Osteoblast (primary cell): ENCODE measurements around the gene LHFPL2. TPM values are rescaled to one million over a fixed set of nuclear protein-coding genes. Genes with fewer than 3 reads are reported as not detected.

Experiments used
- DNase-seq: peaks from one replicate; pipeline ENCODE4 v3.0.0; 2011; ENCODE audit warnings: low spot score, mixed read lengths; ENCODE audit not compliant: insufficient read length; ENCODE audit errors: missing footprints
- H2AFZ ChIP-seq: 2 replicates; pipeline ENCODE4 v1.6.0; 2011; ENCODE audit warnings: mild to moderate bottlenecking, low read length
- H3K27ac ChIP-seq: 2 replicates; pipeline ENCODE4 v1.5.1; 2011; ENCODE audit warnings: mild to moderate bottlenecking, low read depth, low read length, moderate library complexity
- H3K27me3 ChIP-seq: 2 replicates; pipeline ENCODE4 v1.6.0; 2012; ENCODE audit warnings: mild to moderate bottlenecking, control low read depth, inconsistent platforms, low read length, moderate library complexity; ENCODE audit not compliant: insufficient read depth
- H3K36me3 ChIP-seq: 2 replicates; pipeline ENCODE4 v1.5.1; 2011; ENCODE audit warnings: mild to moderate bottlenecking, low read length, control low read depth, moderate library complexity; ENCODE audit not compliant: insufficient read depth
- H3K4me1 ChIP-seq: 2 replicates; pipeline ENCODE4 v1.5.1; 2011; ENCODE audit warnings: mild to moderate bottlenecking, low read length, control low read depth, moderate library complexity; ENCODE audit not compliant: insufficient read depth
- H3K4me2 ChIP-seq: 2 replicates; pipeline ENCODE4 v1.6.0; 2011; ENCODE audit warnings: mild to moderate bottlenecking, low read length; ENCODE audit not compliant: insufficient read depth
- H3K4me3 ChIP-seq: fragments of 200-600 bp; sonication (generic); 3 replicates; pipeline ENCODE4 v1.5.1; 2012; ENCODE audit warnings: mild to moderate bottlenecking, low read length, inconsistent platforms; ENCODE audit not compliant: insufficient read depth
- H3K79me2 ChIP-seq: 2 replicates; pipeline ENCODE4 v1.6.0; 2012; ENCODE audit warnings: mild to moderate bottlenecking, low read length, control low read depth, inconsistent platforms; ENCODE audit not compliant: insufficient read depth
- H3K9me3 ChIP-seq: 2 replicates; pipeline ENCODE4 v1.5.1; 2011; ENCODE audit warnings: low read depth, low read length, control low read depth
- H4K20me1 ChIP-seq: 2 replicates; pipeline ENCODE4 v1.6.0; 2012; ENCODE audit warnings: mild to moderate bottlenecking, low read length, control low read depth; ENCODE audit not compliant: insufficient read depth
- total RNA-seq: library from RNA; depleted of rRNA; stranded (reverse); fragments of >200 nt; gene quantifications from 2 replicates; pipeline ENCODE4 v1.2.3, GENCODE V29; 2012
- TF ChIP-seq, protein P1 (sequence below): IDR thresholded peaks from 2 replicates; pipeline ENCODE4 v1.5.1; 2011; ENCODE audit warnings: mild to moderate bottlenecking, low read depth, low read length, moderate library complexity; ENCODE audit errors: extremely low read depth

Gene LHFPL2
- total RNA-seq, 1 donor, result 64.4 TPM

DNA sequence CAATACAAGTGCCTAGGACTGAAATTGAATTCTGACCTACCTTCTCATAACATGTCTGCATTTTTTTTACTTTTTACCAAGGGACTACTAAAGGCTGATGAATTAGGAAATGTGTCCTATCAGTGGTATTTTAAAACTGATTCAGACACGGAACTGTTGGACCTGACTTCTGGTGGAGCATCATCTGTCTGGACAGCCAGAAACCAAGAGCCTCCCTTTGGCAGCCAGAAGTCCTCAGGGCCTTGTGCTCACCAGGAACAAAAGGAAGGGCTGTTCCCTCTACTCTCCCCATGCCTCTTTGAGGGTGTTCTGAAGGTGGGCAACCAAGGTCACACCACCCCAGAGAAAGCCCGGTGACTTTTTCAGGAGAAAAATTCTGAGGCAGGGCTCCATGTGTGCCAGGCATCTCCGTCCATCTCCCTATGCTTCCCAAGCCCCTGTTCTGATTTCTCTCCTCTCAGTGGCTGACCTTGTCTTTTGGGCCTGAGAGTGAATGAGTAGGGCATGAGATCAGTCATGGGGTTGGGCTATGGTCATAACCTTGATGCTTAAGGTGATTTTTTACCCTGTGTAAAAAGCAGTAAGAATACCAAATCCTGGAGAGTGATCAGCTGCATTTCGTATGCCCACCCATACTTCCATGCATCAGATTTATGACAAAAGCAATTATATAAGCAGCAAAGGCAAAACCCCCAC is 144.5 kb downstream of the LHFPL2 start:
- Histone ChIP-seq H3K4me2 (peak overlapping the region; percentile 22), H3K79me2 (peaks cover 42% of the 10 kb centered on the region), H3K27me3 (no peaks in the 10 kb centered on the region), H3K9me3 (no peaks in the 10 kb centered on the region), H3K27ac (peak overlapping the region; percentile 91), H3K36me3 (no peaks in the 10 kb centered on the region), H3K4me3 (no peak overlapping the region), H3K4me1 (peaks cover 78% of the 10 kb centered on the region), H2AFZ (no peak overlapping the region), H4K20me1 (no peaks in the 10 kb centered on the region)
- TF ChIP-seq, protein P1, sequence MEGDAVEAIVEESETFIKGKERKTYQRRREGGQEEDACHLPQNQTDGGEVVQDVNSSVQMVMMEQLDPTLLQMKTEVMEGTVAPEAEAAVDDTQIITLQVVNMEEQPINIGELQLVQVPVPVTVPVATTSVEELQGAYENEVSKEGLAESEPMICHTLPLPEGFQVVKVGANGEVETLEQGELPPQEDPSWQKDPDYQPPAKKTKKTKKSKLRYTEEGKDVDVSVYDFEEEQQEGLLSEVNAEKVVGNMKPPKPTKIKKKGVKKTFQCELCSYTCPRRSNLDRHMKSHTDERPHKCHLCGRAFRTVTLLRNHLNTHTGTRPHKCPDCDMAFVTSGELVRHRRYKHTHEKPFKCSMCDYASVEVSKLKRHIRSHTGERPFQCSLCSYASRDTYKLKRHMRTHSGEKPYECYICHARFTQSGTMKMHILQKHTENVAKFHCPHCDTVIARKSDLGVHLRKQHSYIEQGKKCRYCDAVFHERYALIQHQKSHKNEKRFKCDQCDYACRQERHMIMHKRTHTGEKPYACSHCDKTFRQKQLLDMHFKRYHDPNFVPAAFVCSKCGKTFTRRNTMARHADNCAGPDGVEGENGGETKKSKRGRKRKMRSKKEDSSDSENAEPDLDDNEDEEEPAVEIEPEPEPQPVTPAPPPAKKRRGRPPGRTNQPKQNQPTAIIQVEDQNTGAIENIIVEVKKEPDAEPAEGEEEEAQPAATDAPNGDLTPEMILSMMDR, result no peak
- no peak for DNase-seq

DNA sequence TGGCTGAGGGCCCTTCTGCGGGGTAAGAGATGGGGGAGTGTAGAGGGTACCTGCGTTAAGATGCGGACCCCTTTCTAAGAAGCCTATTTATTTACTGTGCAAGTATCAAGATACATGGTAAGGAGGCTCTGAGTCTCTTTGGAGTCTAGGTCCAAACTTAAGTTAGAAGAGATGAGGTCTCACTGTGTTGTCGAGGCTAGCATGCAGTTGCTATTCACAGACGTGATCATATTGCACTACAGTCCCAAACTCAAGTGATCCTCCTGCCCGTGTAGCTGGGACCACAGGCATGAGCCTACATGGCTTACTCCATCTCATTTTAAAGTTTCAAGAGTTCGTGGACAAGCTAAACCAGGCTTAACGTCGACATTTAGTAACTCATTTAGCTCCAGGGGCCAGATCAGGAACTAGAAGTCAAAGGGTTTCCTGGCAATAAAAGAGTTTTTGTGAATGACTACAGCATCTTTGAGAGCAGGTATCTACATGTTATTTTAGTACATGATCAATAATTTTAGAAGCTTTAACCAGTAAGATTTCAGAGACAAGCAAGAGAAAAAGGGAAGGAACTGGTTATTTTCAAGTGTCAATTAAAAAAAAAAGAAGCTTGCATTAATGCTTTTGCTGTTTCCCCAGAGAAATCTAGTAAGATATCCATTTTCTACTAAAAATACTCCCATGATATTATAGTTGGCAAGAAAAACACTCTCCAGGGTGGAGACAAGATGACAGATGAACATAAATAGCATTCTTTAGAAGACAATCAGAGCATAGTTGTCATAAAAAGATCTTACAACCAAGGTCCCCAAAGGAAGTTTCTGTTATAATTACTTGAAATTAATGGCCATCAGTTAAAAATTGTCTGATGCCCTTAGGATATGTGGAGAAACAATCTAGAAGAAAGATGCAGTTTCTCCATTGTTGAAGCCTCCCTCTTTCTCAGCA is 146.9 kb downstream of the LHFPL2 start:
- Histone ChIP-seq H3K27ac (peak overlapping the region; percentile 87), H3K4me2 (peak overlapping the region; percentile 21), H3K9me3 (no peaks in the 10 kb centered on the region), H3K4me3 (no peak overlapping the region), H3K79me2 (peaks cover 58% of the 10 kb centered on the region), H2AFZ (no peak overlapping the region), H3K36me3 (no peaks in the 10 kb centered on the region), H3K4me1 (peaks cover 65% of the 10 kb centered on the region), H3K27me3 (no peaks in the 10 kb centered on the region), H4K20me1 (no peaks in the 10 kb centered on the region)
- TF ChIP-seq, protein P1, result no peak
- DNase-seq, result no peak

DNA sequence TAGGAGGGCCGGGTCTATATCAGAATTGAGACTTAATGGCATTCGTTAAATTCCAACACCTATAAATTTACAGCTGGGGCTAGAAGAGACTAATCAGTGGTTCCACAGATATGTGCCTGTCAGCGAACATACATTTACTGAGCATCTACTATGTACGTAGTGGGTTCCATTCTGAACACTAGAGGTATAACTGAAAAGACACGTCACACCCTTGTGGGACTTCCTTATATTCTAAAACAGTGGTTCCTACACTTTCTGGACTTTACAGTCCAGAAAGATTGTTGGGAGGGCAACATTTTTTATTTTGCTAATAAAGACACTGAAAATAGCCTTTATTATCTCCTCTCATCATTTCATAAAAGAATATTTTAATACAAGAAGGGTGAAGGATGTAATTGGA is 147.7 kb downstream of the LHFPL2 start:
- H3K4me1 ChIP-seq, result peaks cover 65% of the 10 kb centered on the region
- peaks cover 64% of the 10 kb centered on the region for H3K79me2 ChIP-seq

More for the DNA sequence above, 147.7 kb downstream of the LHFPL2 start:
- Histone ChIP-seq H2AFZ (no peak overlapping the region), H3K4me3 (no peak overlapping the region), H3K27ac (peak overlapping the region; percentile 87), H3K27me3 (no peaks in the 10 kb centered on the region), H3K9me3 (no peaks in the 10 kb centered on the region), H3K36me3 (no peaks in the 10 kb centered on the region), H4K20me1 (no peaks in the 10 kb centered on the region), H3K4me2 (no peak overlapping the region)
- TF ChIP-seq, protein P1, result no peak
- DNase-seq, result no peak
